OCI-LY3 (cell line): ENCODE measurements around the gene HS6ST1.

ENCODE experiments used
- H2AFZ ChIP-seq: fragments of 200-600, 300-600 bp; shearing (Covaris generic); 2 replicates; pipeline ENCODE4 v1.6.0; 2014; ENCODE audit warnings: antibody characterized with exemption, low read depth, low read length
- H3K27ac ChIP-seq: fragments of 200-600, 300-600 bp; sonication (generic); 2 replicates; pipeline ENCODE4 v1.5.1; 2014; ENCODE audit warnings: mild to moderate bottlenecking, low read length, moderate library complexity, mixed read lengths
- H3K27me3 ChIP-seq: fragments of 200-600, 300-600 bp; sonication (generic); 2 replicates; pipeline ENCODE4 v1.6.1; 2014; ENCODE audit warnings: low read depth, low read length, mixed read lengths
- H3K36me3 ChIP-seq: fragments of 200-600, 300-600 bp; sonication (generic); replicated peaks from 2 replicates; pipeline ENCODE3; 2014; ENCODE audit warnings: low read depth, low read length, mixed read lengths
- H3K4me1 ChIP-seq: fragments of 300-600, 200-600 bp; sonication (generic); 2 replicates; pipeline ENCODE4 v1.6.1; 2014; ENCODE audit warnings: low read length, mixed read lengths
- H3K4me2 ChIP-seq: fragments of 200-600, 300-600 bp; sonication (generic); 2 replicates; pipeline ENCODE4 v1.6.1; 2014; ENCODE audit warnings: low read length, mixed read lengths
- H3K4me3 ChIP-seq: fragments of 300-600, 200-600 bp; sonication (generic); 2 replicates; pipeline ENCODE4 v1.5.1; 2014; ENCODE audit warnings: antibody characterized with exemption, mild to moderate bottlenecking, low read length, moderate library complexity
- H3K79me2 ChIP-seq: fragments of 300-600, 200-600 bp; shearing (Covaris generic); 2 replicates; pipeline ENCODE4 v1.6.1; 2014; ENCODE audit warnings: mild to moderate bottlenecking, low read length, mixed read lengths
- H3K9ac ChIP-seq: fragments of 300-600, 200-600 bp; shearing (Covaris generic); 2 replicates; pipeline ENCODE4 v1.6.0; 2014; ENCODE audit warnings: mild to moderate bottlenecking, low read length, moderate library complexity
- H3K9me3 ChIP-seq: fragments of 200-600, 300-600 bp; shearing (Covaris generic); 2 replicates; pipeline ENCODE4 v1.6.1; 2014; ENCODE audit warnings: low read length, mixed read lengths; ENCODE audit not compliant: insufficient read depth
- H4K20me1 ChIP-seq: fragments of 200-600, 300-600 bp; sonication (generic); 2 replicates; pipeline ENCODE4 v1.6.1; 2016; ENCODE audit warnings: low read length, mixed read lengths; ENCODE audit not compliant: insufficient read depth
- EZH2phosphoT487 ChIP-seq: fragments of 200-600 bp; shearing (Covaris generic); IDR thresholded peaks from 2 replicates; pipeline ENCODE4 v1.6.1; 2018; ENCODE audit warnings: antibody characterized with exemption, mixed run types, low read depth
- TF ChIP-seq, protein P1 (sequence below): fragments of 200-600, 300-600 bp; sonication (generic); IDR thresholded peaks from 2 replicates; pipeline ENCODE4 v1.5.1; 2014; ENCODE audit warnings: antibody characterized with exemption, low read length, low read depth

The HS6ST1 gene

DNA sequence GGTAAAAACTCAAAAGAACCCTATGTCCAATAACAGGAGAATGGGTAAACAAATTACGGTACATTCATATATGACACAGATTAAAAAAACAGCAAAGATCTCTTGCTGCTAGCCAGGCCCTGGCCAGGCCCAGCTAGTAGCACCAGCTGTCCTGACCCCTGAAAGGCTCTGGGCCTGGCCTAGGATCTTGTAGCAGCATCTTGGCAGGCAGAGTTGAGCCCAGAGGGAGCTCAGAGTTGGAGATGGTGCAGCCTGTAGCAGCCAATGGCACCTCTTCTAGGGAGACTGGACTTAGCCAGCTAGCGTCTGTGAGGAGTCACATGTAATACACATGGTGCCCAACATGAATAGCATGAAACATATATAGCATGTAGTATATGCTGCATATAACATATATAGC, 69.1 kb downstream of the HS6ST1 start:
- TF ChIP-seq, protein P1, sequence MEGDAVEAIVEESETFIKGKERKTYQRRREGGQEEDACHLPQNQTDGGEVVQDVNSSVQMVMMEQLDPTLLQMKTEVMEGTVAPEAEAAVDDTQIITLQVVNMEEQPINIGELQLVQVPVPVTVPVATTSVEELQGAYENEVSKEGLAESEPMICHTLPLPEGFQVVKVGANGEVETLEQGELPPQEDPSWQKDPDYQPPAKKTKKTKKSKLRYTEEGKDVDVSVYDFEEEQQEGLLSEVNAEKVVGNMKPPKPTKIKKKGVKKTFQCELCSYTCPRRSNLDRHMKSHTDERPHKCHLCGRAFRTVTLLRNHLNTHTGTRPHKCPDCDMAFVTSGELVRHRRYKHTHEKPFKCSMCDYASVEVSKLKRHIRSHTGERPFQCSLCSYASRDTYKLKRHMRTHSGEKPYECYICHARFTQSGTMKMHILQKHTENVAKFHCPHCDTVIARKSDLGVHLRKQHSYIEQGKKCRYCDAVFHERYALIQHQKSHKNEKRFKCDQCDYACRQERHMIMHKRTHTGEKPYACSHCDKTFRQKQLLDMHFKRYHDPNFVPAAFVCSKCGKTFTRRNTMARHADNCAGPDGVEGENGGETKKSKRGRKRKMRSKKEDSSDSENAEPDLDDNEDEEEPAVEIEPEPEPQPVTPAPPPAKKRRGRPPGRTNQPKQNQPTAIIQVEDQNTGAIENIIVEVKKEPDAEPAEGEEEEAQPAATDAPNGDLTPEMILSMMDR = no peak
- no peak for TF ChIP-seq EZH2phosphoT487
- H3K36me3 ChIP-seq = no peaks in the 10 kb centered on the region
- H3K4me2 ChIP-seq = no peak overlapping the region
- no peaks in the 10 kb centered on the region for H4K20me1 ChIP-seq
- no peaks in the 10 kb centered on the region for H3K4me1 ChIP-seq
- no peak overlapping the region for H3K4me3 ChIP-seq
- H3K27ac ChIP-seq = no peak overlapping the region
- no peak overlapping the region for H3K9ac ChIP-seq
- H3K9me3 ChIP-seq = no peaks in the 10 kb centered on the region
- H2AFZ ChIP-seq = no peak overlapping the region
- H3K27me3 ChIP-seq = no peaks in the 10 kb centered on the region
- H3K79me2 ChIP-seq = no peaks in the 10 kb centered on the region

DNA sequence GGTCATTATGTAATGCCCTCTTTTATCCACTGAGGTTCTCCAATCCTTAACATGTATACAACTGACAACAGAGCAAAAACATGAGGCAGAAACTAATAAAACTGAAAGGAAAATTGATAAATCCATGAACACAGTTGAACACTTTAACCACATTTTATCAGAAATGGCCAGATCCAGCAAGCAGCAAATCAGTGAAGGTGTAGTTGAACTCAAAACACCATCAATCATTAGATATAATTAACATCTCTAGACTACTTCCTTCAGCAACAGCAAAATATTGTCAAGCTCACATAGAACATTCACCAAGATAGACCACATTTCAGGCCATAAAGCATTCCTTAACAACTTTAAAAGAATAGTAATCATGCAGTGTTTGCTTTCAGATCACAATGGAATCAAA, 72.9 kb downstream of the HS6ST1 start:
- Histone ChIP-seq H3K4me3 (no peak overlapping the region), H4K20me1 (no peaks in the 10 kb centered on the region), H3K27ac (no peak overlapping the region), H3K27me3 (peaks cover 6% of the 10 kb centered on the region; the same call in 1 of the 2 replicates), H3K79me2 (no peaks in the 10 kb centered on the region), H3K9me3 (no peaks in the 10 kb centered on the region), H3K9ac (no peak overlapping the region), H3K4me1 (no peaks in the 10 kb centered on the region), H3K4me2 (no peak overlapping the region), H2AFZ (no peak overlapping the region), H3K36me3 (no peaks in the 10 kb centered on the region)
- TF ChIP-seq, protein P1 = no peak
- no peak for TF ChIP-seq EZH2phosphoT487

DNA sequence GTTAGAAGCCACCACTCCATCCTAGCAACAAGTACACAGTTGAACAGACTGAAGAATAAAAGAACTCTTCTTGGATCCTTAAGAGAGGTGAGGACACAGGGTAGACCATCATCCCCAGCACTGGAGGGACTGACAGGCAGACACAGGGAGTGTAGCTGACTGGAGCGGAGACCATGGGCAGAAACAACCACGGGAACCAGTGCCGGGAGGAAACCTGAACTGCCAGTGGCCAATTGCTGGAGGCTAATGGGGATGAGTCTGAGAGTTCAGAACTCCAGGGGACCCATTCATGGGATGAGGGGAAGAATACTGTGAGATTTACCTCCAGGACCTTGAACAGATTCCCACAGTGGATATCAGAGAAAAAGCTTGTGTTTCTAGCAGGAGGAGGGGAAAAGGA, 76.8 kb downstream of the HS6ST1 start:
- Histone ChIP-seq H2AFZ (no peak overlapping the region), H3K4me1 (no peaks in the 10 kb centered on the region), H4K20me1 (no peaks in the 10 kb centered on the region), H3K4me2 (no peak overlapping the region), H3K9me3 (no peaks in the 10 kb centered on the region), H3K79me2 (no peaks in the 10 kb centered on the region), H3K36me3 (no peaks in the 10 kb centered on the region), H3K9ac (no peak overlapping the region), H3K27me3 (peaks cover 6% of the 10 kb centered on the region; the same call in 1 of the 2 replicates), H3K4me3 (no peak overlapping the region), H3K27ac (no peak overlapping the region)
- no peak for TF ChIP-seq EZH2phosphoT487
- TF ChIP-seq, protein P1 = no peak

DNA sequence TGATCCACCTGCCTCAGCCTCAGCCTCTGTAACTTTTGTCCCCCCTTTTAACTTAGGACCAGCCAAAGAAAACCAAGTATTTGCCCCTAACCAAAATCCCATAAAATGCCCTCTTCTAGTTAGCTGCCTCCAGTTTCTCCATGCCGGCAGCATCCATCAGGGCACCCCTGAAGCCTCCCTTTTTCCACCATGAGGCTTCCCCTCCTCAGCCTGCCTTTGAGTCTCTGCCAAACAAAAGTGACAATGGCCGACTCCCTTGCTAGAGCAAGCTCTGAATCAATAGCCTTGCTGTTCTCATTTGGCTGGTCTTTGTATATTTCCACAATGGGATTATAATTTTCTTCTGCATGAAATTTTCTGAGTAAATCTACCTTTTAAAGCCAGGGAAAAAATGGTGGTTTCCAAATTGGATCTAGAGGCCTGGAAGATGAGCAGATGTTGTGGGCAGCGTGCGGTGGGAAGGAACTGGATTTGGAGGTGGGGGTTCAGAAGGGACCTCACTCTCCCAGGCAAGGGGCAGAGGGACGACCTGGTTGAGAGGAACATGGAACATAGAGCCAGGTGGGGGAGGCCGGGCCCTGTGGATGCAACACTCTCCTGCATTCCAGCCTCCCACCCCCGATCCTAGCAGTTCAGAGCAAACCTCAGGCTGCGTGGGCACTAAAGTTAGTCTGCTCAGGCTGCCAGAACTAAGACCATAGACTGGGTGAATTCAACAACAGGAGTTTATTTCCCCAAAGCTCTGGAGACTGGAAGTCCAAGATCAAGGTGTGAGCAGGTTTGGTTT, 80.6 kb downstream of the HS6ST1 start:
- H3K36me3 ChIP-seq = no peaks in the 10 kb centered on the region
- no peak overlapping the region for H3K4me2 ChIP-seq
- H3K4me3 ChIP-seq = no peak overlapping the region
- H3K9ac ChIP-seq = no peak overlapping the region
- H3K4me1 ChIP-seq = peaks cover 6% of the 10 kb centered on the region
- H3K27ac ChIP-seq = no peak overlapping the region
- H3K27me3 ChIP-seq = peaks cover 4% of the 10 kb centered on the region; the same call in 1 of the 2 replicates
- H3K9me3 ChIP-seq = no peaks in the 10 kb centered on the region
- no peaks in the 10 kb centered on the region for H3K79me2 ChIP-seq
- no peak overlapping the region for H2AFZ ChIP-seq
- H4K20me1 ChIP-seq = no peaks in the 10 kb centered on the region
- no peak for TF ChIP-seq EZH2phosphoT487
